WTC11 (cell line): ENCODE results near the gene NCOA1.

Experiments used
- CBFB ChIP-seq: sonication (generic); formaldehyde crosslinking; IDR thresholded peaks from 2 replicates; pipeline ENCODE4 v1.8.1; 2022; ENCODE audit warnings: mild to moderate bottlenecking, low read depth, missing genetic modification reagents
- FOXK1 ChIP-seq: sonication (generic); formaldehyde crosslinking; IDR thresholded peaks from 2 replicates; pipeline ENCODE4 v1.8.0; 2022; ENCODE audit warnings: mild to moderate bottlenecking, moderate library complexity, missing genetic modification reagents
- NFYB ChIP-seq: sonication (generic); formaldehyde crosslinking; conservative IDR thresholded peaks from 2 replicates; pipeline ENCODE4 v1.8.0; 2022; ENCODE audit warnings: low read depth, missing genetic modification reagents
- SMAD4 ChIP-seq: sonication (generic); formaldehyde crosslinking; IDR thresholded peaks from 2 replicates; pipeline ENCODE4 v1.8.0; 2022; ENCODE audit warnings: mild to moderate bottlenecking, missing genetic modification reagents
- SP1 ChIP-seq: sonication (generic); formaldehyde crosslinking; conservative IDR thresholded peaks from 2 replicates; pipeline ENCODE4 v1.8.1; 2022; ENCODE audit warnings: missing genetic modification reagents
- ZNF396 ChIP-seq: fragments of 250-450 bp; sonication (Bioruptor Pico); IDR thresholded peaks from 2 replicates; pipeline ENCODE4 v1.8.0; 2021; ENCODE audit warnings: mild to moderate bottlenecking, moderate library complexity, borderline replicate concordance
- TF ChIP-seq, protein P1 (sequence below): fragments of 200-600 bp; IDR thresholded peaks from 2 replicates; pipeline ENCODE4 v1.8.0; 2022; ENCODE audit warnings: antibody characterized with exemption
- TF ChIP-seq, protein P2 (sequence below): sonication (generic); formaldehyde crosslinking; IDR thresholded peaks from 2 replicates; pipeline ENCODE4 v1.8.1; 2022; ENCODE audit warnings: low read depth, missing genetic modification reagents, borderline replicate concordance
- TF ChIP-seq, protein P3 (sequence below): sonication (generic); formaldehyde crosslinking; IDR thresholded peaks from 2 replicates; pipeline ENCODE4 v1.8.0; 2023; ENCODE audit warnings: missing genetic modification reagents, mild to moderate bottlenecking, borderline replicate concordance
- TF ChIP-seq, protein P4 (sequence below): sonication (generic); formaldehyde crosslinking; IDR thresholded peaks from 2 replicates; pipeline ENCODE4 v1.8.0; 2022; ENCODE audit warnings: mild to moderate bottlenecking, missing genetic modification reagents
- TF ChIP-seq, protein P5 (sequence below): sonication (generic); formaldehyde crosslinking; IDR thresholded peaks from 2 replicates; pipeline ENCODE4 v1.8.0; 2022; ENCODE audit warnings: missing genetic modification reagents
- TF ChIP-seq, protein P6 (sequence below): fragments of 250-450 bp; sonication (Bioruptor Pico); IDR thresholded peaks from 2 replicates; pipeline ENCODE4 v1.9.0; 2021; ENCODE audit warnings: moderate library complexity, mild to moderate bottlenecking, inconsistent platforms, borderline replicate concordance
- TF ChIP-seq, protein P7 (sequence below): sonication (generic); formaldehyde crosslinking; IDR thresholded peaks from 2 replicates; pipeline ENCODE4 v1.8.0; 2022; ENCODE audit warnings: mild to moderate bottlenecking, missing genetic modification reagents
- TF ChIP-seq, protein P8 (sequence below): sonication (generic); formaldehyde crosslinking; IDR thresholded peaks from 2 replicates; pipeline ENCODE4 v1.8.1; 2022; ENCODE audit warnings: low read depth, mild to moderate bottlenecking, moderate library complexity, missing genetic modification reagents, borderline replicate concordance

DNA sequence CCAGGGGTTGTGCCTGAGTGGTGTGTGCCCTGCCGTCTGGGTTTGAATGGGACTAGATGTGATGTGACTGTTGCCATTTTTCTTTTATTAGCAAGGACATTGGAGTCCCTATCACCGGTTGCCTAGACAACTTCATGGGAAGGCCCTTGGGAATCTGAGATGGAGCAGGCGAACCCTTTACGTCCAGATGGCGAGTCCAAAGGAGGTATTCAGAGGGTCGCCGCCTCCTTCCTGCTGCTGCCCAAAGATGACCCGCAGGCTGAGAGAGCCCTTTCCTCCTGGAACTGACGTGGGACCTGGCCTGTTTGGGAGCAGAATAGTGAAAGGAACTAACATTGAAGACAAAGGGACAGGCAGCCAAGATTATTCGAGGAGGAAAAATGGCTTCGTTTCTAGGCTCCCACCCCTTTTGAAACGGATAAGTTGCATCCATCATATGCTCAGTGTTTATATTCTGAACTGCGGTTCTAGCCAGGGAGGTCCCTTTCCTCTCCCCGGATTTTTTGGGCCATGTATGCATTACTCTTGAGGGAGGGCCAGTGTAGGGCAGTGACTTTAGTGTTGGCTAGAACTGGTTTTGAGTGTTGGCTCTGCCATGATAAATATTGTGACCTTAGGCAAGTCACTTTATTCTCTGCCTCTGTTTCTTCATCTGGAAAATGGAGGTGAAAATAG lies 302.8 kb downstream of the NCOA1 start:
- TF ChIP-seq, protein P1, sequence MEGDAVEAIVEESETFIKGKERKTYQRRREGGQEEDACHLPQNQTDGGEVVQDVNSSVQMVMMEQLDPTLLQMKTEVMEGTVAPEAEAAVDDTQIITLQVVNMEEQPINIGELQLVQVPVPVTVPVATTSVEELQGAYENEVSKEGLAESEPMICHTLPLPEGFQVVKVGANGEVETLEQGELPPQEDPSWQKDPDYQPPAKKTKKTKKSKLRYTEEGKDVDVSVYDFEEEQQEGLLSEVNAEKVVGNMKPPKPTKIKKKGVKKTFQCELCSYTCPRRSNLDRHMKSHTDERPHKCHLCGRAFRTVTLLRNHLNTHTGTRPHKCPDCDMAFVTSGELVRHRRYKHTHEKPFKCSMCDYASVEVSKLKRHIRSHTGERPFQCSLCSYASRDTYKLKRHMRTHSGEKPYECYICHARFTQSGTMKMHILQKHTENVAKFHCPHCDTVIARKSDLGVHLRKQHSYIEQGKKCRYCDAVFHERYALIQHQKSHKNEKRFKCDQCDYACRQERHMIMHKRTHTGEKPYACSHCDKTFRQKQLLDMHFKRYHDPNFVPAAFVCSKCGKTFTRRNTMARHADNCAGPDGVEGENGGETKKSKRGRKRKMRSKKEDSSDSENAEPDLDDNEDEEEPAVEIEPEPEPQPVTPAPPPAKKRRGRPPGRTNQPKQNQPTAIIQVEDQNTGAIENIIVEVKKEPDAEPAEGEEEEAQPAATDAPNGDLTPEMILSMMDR: no peak
- TF ChIP-seq ZNF396 (CRISPR knock-in tag): no peak
- TF ChIP-seq, protein P2, sequence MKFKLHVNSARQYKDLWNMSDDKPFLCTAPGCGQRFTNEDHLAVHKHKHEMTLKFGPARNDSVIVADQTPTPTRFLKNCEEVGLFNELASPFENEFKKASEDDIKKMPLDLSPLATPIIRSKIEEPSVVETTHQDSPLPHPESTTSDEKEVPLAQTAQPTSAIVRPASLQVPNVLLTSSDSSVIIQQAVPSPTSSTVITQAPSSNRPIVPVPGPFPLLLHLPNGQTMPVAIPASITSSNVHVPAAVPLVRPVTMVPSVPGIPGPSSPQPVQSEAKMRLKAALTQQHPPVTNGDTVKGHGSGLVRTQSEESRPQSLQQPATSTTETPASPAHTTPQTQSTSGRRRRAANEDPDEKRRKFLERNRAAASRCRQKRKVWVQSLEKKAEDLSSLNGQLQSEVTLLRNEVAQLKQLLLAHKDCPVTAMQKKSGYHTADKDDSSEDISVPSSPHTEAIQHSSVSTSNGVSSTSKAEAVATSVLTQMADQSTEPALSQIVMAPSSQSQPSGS (CRISPR knock-in tag): no peak
- TF ChIP-seq, protein P3, sequence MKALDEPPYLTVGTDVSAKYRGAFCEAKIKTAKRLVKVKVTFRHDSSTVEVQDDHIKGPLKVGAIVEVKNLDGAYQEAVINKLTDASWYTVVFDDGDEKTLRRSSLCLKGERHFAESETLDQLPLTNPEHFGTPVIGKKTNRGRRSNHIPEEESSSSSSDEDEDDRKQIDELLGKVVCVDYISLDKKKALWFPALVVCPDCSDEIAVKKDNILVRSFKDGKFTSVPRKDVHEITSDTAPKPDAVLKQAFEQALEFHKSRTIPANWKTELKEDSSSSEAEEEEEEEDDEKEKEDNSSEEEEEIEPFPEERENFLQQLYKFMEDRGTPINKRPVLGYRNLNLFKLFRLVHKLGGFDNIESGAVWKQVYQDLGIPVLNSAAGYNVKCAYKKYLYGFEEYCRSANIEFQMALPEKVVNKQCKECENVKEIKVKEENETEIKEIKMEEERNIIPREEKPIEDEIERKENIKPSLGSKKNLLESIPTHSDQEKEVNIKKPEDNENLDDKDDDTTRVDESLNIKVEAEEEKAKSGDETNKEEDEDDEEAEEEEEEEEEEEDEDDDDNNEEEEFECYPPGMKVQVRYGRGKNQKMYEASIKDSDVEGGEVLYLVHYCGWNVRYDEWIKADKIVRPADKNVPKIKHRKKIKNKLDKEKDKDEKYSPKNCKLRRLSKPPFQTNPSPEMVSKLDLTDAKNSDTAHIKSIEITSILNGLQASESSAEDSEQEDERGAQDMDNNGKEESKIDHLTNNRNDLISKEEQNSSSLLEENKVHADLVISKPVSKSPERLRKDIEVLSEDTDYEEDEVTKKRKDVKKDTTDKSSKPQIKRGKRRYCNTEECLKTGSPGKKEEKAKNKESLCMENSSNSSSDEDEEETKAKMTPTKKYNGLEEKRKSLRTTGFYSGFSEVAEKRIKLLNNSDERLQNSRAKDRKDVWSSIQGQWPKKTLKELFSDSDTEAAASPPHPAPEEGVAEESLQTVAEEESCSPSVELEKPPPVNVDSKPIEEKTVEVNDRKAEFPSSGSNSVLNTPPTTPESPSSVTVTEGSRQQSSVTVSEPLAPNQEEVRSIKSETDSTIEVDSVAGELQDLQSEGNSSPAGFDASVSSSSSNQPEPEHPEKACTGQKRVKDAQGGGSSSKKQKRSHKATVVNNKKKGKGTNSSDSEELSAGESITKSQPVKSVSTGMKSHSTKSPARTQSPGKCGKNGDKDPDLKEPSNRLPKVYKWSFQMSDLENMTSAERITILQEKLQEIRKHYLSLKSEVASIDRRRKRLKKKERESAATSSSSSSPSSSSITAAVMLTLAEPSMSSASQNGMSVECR (CRISPR knock-in tag): no peak
- TF ChIP-seq, protein P4, sequence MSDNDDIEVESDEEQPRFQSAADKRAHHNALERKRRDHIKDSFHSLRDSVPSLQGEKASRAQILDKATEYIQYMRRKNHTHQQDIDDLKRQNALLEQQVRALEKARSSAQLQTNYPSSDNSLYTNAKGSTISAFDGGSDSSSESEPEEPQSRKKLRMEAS (CRISPR knock-in tag): no peak
- TF ChIP-seq, protein P5, sequence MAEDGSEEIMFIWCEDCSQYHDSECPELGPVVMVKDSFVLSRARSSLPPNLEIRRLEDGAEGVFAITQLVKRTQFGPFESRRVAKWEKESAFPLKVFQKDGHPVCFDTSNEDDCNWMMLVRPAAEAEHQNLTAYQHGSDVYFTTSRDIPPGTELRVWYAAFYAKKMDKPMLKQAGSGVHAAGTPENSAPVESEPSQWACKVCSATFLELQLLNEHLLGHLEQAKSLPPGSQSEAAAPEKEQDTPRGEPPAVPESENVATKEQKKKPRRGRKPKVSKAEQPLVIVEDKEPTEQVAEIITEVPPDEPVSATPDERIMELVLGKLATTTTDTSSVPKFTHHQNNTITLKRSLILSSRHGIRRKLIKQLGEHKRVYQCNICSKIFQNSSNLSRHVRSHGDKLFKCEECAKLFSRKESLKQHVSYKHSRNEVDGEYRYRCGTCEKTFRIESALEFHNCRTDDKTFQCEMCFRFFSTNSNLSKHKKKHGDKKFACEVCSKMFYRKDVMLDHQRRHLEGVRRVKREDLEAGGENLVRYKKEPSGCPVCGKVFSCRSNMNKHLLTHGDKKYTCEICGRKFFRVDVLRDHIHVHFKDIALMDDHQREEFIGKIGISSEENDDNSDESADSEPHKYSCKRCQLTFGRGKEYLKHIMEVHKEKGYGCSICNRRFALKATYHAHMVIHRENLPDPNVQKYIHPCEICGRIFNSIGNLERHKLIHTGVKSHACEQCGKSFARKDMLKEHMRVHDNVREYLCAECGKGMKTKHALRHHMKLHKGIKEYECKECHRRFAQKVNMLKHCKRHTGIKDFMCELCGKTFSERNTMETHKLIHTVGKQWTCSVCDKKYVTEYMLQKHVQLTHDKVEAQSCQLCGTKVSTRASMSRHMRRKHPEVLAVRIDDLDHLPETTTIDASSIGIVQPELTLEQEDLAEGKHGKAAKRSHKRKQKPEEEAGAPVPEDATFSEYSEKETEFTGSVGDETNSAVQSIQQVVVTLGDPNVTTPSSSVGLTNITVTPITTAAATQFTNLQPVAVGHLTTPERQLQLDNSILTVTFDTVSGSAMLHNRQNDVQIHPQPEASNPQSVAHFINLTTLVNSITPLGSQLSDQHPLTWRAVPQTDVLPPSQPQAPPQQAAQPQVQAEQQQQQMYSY: no peak
- TF ChIP-seq, protein P6, sequence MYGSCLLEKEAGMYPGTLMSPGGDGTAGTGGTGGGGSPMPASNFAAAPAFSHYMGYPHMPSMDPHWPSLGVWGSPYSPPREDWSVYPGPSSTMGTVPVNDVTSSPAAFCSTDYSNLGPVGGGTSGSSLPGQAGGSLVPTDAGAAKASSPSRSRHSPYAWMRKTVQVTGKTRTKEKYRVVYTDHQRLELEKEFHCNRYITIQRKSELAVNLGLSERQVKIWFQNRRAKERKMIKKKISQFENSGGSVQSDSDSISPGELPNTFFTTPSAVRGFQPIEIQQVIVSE (CRISPR knock-in tag): no peak
- no peak for TF ChIP-seq FOXK1 (CRISPR knock-in tag)
- no peak for TF ChIP-seq SP1
- TF ChIP-seq, protein P7, sequence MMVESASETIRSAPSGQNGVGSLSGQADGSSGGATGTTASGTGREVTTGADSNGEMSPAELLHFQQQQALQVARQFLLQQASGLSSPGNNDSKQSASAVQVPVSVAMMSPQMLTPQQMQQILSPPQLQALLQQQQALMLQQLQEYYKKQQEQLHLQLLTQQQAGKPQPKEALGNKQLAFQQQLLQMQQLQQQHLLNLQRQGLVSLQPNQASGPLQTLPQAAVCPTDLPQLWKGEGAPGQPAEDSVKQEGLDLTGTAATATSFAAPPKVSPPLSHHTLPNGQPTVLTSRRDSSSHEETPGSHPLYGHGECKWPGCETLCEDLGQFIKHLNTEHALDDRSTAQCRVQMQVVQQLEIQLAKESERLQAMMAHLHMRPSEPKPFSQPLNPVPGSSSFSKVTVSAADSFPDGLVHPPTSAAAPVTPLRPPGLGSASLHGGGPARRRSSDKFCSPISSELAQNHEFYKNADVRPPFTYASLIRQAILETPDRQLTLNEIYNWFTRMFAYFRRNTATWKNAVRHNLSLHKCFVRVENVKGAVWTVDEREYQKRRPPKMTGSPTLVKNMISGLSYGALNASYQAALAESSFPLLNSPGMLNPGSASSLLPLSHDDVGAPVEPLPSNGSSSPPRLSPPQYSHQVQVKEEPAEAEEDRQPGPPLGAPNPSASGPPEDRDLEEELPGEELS (CRISPR knock-in tag): no peak
- TF ChIP-seq, protein P8, sequence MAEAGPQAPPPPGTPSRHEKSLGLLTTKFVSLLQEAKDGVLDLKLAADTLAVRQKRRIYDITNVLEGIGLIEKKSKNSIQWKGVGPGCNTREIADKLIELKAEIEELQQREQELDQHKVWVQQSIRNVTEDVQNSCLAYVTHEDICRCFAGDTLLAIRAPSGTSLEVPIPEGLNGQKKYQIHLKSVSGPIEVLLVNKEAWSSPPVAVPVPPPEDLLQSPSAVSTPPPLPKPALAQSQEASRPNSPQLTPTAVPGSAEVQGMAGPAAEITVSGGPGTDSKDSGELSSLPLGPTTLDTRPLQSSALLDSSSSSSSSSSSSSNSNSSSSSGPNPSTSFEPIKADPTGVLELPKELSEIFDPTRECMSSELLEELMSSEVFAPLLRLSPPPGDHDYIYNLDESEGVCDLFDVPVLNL (CRISPR knock-in tag): no peak
- no peak for TF ChIP-seq SMAD4 (CRISPR knock-in tag)
- no peak for TF ChIP-seq NFYB (CRISPR knock-in tag)
- no peak for TF ChIP-seq CBFB (CRISPR knock-in tag)
